Measurements from ENCODE around the gene SLFN14. TPM values are rescaled to one million over a fixed set of nuclear protein-coding genes. Genes with fewer than 3 reads are reported as not detected.
"Not testable (repeated sequence)": the region's sequence is repeated elsewhere in the genome, so short reads cannot be mapped to it uniquely, and the experiment has no call there.

The SLFN14 gene
- total and polyA plus RNA-seq, 11 donors: 0.31 TPM; not detected in 10

DNA sequence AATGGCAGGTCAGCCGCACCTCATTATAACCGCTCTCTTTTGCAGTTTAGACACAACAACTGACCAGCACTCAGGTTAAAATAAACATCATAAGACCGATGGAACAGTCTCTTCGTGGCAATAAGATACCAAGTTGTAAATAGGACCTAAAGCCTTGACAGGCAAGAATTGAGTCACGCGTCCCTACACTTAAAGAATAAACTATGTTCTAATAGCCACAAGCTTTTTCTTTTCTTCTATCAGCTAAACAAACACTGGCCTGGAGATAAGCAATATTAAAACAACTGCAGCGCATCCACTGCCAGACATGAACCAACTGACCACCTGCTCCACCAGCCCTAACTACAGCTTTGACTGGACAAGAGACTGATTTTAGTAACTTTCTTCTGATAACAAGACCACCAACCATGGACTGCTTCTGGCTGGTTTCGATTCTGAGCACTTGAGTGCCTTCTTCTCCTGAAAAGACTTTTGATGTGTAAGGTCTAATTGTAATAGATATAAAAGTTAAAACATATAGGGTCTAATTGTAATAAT lies 40.6 kb downstream of the SLFN14 start:
- intact Hi-C loops (cut with DNase I): loop anchor here in 1 of 10 donors (10.0 kb wide), 1 partner anchor 1085 kb away; no protein-coding TSS in a partner anchor

DNA sequence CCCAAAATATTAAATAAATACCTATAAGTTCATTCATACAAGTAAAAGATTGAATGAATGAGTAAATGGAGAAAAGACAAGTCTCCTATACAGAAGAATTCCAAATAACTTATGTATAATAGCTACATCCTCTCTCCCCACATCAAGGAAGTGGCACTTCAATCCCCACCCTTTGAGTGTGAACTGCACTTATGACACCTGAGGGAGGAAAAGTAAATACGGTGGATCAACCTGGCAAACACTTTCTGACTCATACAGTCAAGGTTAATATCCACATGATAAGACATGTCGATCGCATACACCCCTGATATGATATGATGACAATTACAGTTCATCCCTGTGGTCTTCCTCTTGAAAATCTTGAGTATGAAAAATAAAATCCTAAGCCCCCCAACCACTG lies 41.2 kb downstream of the SLFN14 start:
- Histone ChIP-seq H3K27me3 (peaks cover 0 to 12% (median 0%) of the 10 kb centered on the region in 9 donors), H3K4me3 (no peak overlapping the region), H3K9me3 (peaks cover 0 to 5% (median 0%) of the 10 kb centered on the region in 12 donors), H3K27ac (no peak overlapping the region), H3K36me3 (peaks cover 0 to 6% (median 0%) of the 10 kb centered on the region in 9 donors), H3K4me1 (peaks cover 0 to 42% (median 0%) of the 10 kb centered on the region in 12 donors)
- DNase-seq (no peak), ATAC-seq (no peak)
- intact Hi-C loops (cut with DNase I): no loop called here
- TF ChIP-seq, protein P1, sequence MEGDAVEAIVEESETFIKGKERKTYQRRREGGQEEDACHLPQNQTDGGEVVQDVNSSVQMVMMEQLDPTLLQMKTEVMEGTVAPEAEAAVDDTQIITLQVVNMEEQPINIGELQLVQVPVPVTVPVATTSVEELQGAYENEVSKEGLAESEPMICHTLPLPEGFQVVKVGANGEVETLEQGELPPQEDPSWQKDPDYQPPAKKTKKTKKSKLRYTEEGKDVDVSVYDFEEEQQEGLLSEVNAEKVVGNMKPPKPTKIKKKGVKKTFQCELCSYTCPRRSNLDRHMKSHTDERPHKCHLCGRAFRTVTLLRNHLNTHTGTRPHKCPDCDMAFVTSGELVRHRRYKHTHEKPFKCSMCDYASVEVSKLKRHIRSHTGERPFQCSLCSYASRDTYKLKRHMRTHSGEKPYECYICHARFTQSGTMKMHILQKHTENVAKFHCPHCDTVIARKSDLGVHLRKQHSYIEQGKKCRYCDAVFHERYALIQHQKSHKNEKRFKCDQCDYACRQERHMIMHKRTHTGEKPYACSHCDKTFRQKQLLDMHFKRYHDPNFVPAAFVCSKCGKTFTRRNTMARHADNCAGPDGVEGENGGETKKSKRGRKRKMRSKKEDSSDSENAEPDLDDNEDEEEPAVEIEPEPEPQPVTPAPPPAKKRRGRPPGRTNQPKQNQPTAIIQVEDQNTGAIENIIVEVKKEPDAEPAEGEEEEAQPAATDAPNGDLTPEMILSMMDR (IDR thresholded peaks at IDR 0.05): no peak
- TF ChIP-seq POLR2A (IDR thresholded peaks at IDR 0.05): no peak
- 77 to 86% (median 82%) methylated on average over 3 of the region's 3 CpGs for WGBS, 4 donors

More for the DNA sequence above, 40.6 kb downstream of the SLFN14 start:
- Histone ChIP-seq H3K27me3 (peaks cover 0 to 9% (median 0%) of the 10 kb centered on the region in 9 donors), H3K4me1 (peaks cover 0 to 43% (median 0%) of the 10 kb centered on the region in 12 donors), H3K36me3 (peaks cover 0 to 6% (median 0%) of the 10 kb centered on the region in 9 donors), H3K4me3 (no peak overlapping the region), H3K9me3 (peaks cover 0 to 5% (median 0%) of the 10 kb centered on the region in 12 donors), H3K27ac (no peak overlapping the region)
- WGBS, 4 donors: 85 to 92% (median 88%) methylated on average over 8 of the region's 8 CpGs
- ATAC-seq (no peak), DNase-seq (no peak)
- no peak for TF ChIP-seq POLR2A (IDR thresholded peaks at IDR 0.05)
- TF ChIP-seq, protein P1 (IDR thresholded peaks at IDR 0.05): no peak

DNA sequence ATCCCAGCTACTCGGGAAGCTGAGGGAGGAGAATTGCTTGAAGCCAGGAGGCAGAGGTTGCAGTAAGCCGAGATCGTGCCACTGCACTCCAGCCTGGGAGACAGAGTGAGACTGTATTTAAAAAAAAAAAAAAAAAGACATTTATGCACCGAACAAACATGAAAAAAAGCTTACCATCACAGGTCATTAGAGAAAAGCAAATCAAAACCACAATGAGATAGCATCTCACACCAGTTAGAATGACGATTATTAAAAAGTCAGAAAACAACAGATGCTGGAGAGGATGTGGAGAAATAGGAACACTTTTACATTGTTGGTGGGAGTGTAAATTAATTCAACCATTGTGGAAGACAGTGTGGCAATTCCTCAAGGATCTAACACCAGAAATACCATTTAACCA lies 42.2 kb downstream of the SLFN14 start:
- H3K4me1 ChIP-seq: peaks cover 0 to 32% (median 0%) of the 10 kb centered on the region in 12 donors
- intact Hi-C loops (cut with DNase I); H3K4me3 ChIP-seq; H3K27ac ChIP-seq; DNase-seq; ATAC-seq; H3K36me3 ChIP-seq; H3K9me3 ChIP-seq: not testable (repeated sequence)
- peaks cover 0 to 12% (median 0%) of the 10 kb centered on the region in 9 donors for H3K27me3 ChIP-seq
- WGBS, 4 donors: 84 to 88% (median 87%) methylated on average over 5 of the region's 5 CpGs

DNA sequence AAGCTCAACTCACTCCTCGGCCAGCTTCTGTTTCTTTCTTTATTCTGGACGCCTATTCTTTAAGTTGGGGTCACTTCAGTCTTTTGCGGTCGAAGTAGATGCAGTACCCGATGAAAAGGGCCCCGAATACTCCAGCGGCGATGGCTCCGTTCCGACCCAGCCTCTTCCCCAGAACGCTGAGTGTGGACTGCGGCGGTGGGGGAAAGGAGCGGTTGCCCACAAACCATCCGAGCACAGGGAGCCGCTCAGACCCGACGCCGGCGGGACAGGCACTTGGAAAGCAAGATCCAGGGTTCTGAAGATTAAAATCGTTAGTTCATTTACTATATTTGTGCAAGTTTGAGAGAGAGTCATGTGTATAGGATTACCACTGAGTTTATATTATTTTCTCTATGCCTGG lies 45.6 kb downstream of the SLFN14 start:
- Histone ChIP-seq H3K27me3 (peaks cover 0 to 18% (median 0%) of the 10 kb centered on the region in 9 donors), H3K4me3 (no peak overlapping the region), H3K4me1 (no peaks in the 10 kb centered on the region), H3K9me3 (peaks cover 0 to 5% (median 0%) of the 10 kb centered on the region in 12 donors), H3K27ac (no peak overlapping the region), H3K36me3 (no peaks in the 10 kb centered on the region)
- intact Hi-C loops (cut with DNase I): no loop called here
- DNase-seq (no peak), ATAC-seq (no peak)
- 53 to 66% (median 65%) methylated on average over 21 of the region's 21 CpGs for WGBS, 4 donors
- TF ChIP-seq POLR2A (IDR thresholded peaks at IDR 0.05): no peak
- TF ChIP-seq, protein P1 (IDR thresholded peaks at IDR 0.05): no peak
